WTC11 (cell line): Measurements from ENCODE around the gene WDR7. TPM values are rescaled to one million over a fixed set of nuclear protein-coding genes. Genes with fewer than 3 reads are reported as not detected.

Experiments
- ATAC-seq: fragments of 200-7000 bp; cut with Tn5 transposase; 2 replicates; pipeline ENCODE4 v1.10.0; 2021; ENCODE audit warnings: mild to moderate bottlenecking, moderate library complexity
- CTCF ChIA-PET: fragments of 300-600 bp; sonication (Branson Sonifier 250); formaldehyde crosslinking; loops from one replicate; lab custom pipeline; 2021; ENCODE audit warnings: antibody characterized with exemption; lab: Charles Lee
- POLR2A ChIA-PET: fragments of 350-600 bp; sonication (Branson Sonifier 250); formaldehyde crosslinking; loops from one replicate; lab custom pipeline; 2021; ENCODE audit warnings: antibody characterized with exemption; lab: Charles Lee
- DNase-seq: peaks from one replicate; pipeline ENCODE4 v3.0.0; 2021; ENCODE audit warnings: low spot score
- H3K27ac Mint-ChIP-seq: 2 replicates; pipeline ENCODE4 v1.8.0; 2021; ENCODE audit warnings: mixed read lengths
- H3K27me3 Mint-ChIP-seq: 2 replicates; pipeline ENCODE4 v1.8.0; 2021; ENCODE audit warnings: low read depth, mild to moderate bottlenecking, moderate library complexity, mixed read lengths
- H3K36me3 Mint-ChIP-seq: 2 replicates; pipeline ENCODE4 v1.8.0; 2021; ENCODE audit warnings: mixed read lengths
- H3K4me1 Mint-ChIP-seq: 2 replicates; pipeline ENCODE4 v1.8.0; 2022; ENCODE audit warnings: mixed read lengths
- H3K4me3 Mint-ChIP-seq: 2 replicates; pipeline ENCODE4 v1.8.0; 2021; ENCODE audit warnings: mild to moderate bottlenecking, moderate library complexity, mixed read lengths
- H3K9me3 Mint-ChIP-seq: 2 replicates; pipeline ENCODE4 v1.8.0; 2021; ENCODE audit warnings: mixed read lengths
- ETV6 ChIP-seq: sonication (generic); formaldehyde crosslinking; IDR thresholded peaks from 2 replicates; pipeline ENCODE4 v1.8.1; 2022; ENCODE audit warnings: mild to moderate bottlenecking, missing genetic modification reagents
- FOXJ3 ChIP-seq: sonication (generic); formaldehyde crosslinking; IDR thresholded peaks from 2 replicates; pipeline ENCODE4 v1.9.0; 2021; ENCODE audit warnings: missing genetic modification reagents, mild to moderate bottlenecking, borderline replicate concordance
- GTF2I ChIP-seq: fragments of 250-450 bp; sonication (Bioruptor Pico); conservative IDR thresholded peaks from 2 replicates; pipeline ENCODE4 v1.4.0; 2021; ENCODE audit warnings: mild to moderate bottlenecking
- JAZF1 ChIP-seq: fragments of 250-450 bp; sonication (Bioruptor Pico); IDR thresholded peaks from 2 replicates; pipeline ENCODE4 v1.9.0; 2021; ENCODE audit warnings: moderate library complexity, mild to moderate bottlenecking, inconsistent platforms
- MXD4 ChIP-seq: fragments of 250-450 bp; sonication (Bioruptor Pico); IDR thresholded peaks from 2 replicates; pipeline ENCODE4 v1.8.0; 2021; ENCODE audit warnings: mild to moderate bottlenecking, moderate library complexity, borderline replicate concordance
- MYBL2 ChIP-seq: sonication (generic); formaldehyde crosslinking; IDR thresholded peaks from 2 replicates; pipeline ENCODE4 v1.8.1; 2023; ENCODE audit warnings: mild to moderate bottlenecking, moderate library complexity, missing genetic modification reagents
- NFATC4 ChIP-seq: fragments of 250-450 bp; sonication (Bioruptor Pico); IDR thresholded peaks from 2 replicates; pipeline ENCODE4 v1.9.0; 2021; ENCODE audit warnings: mild to moderate bottlenecking
- NFE2L1 ChIP-seq: sonication (generic); formaldehyde crosslinking; IDR thresholded peaks from 2 replicates; pipeline ENCODE4 v1.8.1; 2023; ENCODE audit warnings: missing genetic modification reagents
- OVOL2 ChIP-seq: fragments of 250-450 bp; sonication (Bioruptor Pico); IDR thresholded peaks from 2 replicates; pipeline ENCODE4 v1.9.0; 2021; ENCODE audit warnings: mild to moderate bottlenecking, borderline replicate concordance
- SMAD3 ChIP-seq: sonication (generic); formaldehyde crosslinking; IDR thresholded peaks from 2 replicates; pipeline ENCODE4 v1.8.0; 2022; ENCODE audit warnings: missing genetic modification reagents, mild to moderate bottlenecking, borderline replicate concordance
- TP53 ChIP-seq: sonication (generic); formaldehyde crosslinking; IDR thresholded peaks from 2 replicates; pipeline ENCODE4 v1.8.1; 2023; ENCODE audit warnings: mild to moderate bottlenecking, missing genetic modification reagents
- ZNF121 ChIP-seq: sonication (generic); formaldehyde crosslinking; IDR thresholded peaks from 2 replicates; pipeline ENCODE4 v1.8.0; 2023; ENCODE audit warnings: missing genetic modification reagents
- ZNF317 ChIP-seq: sonication (generic); formaldehyde crosslinking; IDR thresholded peaks from 2 replicates; pipeline ENCODE4 v1.8.1; 2023; ENCODE audit warnings: low read depth, mild to moderate bottlenecking, moderate library complexity, missing genetic modification reagents, borderline replicate concordance
- ZNF396 ChIP-seq: fragments of 250-450 bp; sonication (Bioruptor Pico); IDR thresholded peaks from 2 replicates; pipeline ENCODE4 v1.8.0; 2021; ENCODE audit warnings: mild to moderate bottlenecking, moderate library complexity, borderline replicate concordance
- ZNF416 ChIP-seq: fragments of 250-450 bp; sonication (Bioruptor Pico); IDR thresholded peaks from 2 replicates; pipeline ENCODE4 v1.9.0; 2021; ENCODE audit warnings: mild to moderate bottlenecking, inconsistent platforms
- ZNF671 ChIP-seq: fragments of 250-450 bp; sonication (Bioruptor Pico); IDR thresholded peaks from 2 replicates; pipeline ENCODE4 v1.8.0; 2021; ENCODE audit warnings: mild to moderate bottlenecking
- total RNA-seq: library from RNA; stranded (reverse); gene quantifications from 3 replicates; pipeline ENCODE4 v1.2.3, GENCODE V29; 2021
- TF ChIP-seq, protein P1 (sequence below): fragments of 250-450 bp; sonication (Bioruptor Pico); IDR thresholded peaks from 2 replicates; pipeline ENCODE4 v1.8.0; 2021; ENCODE audit warnings: mild to moderate bottlenecking
- TF ChIP-seq, protein P2 (sequence below): fragments of 250-450 bp; sonication (Bioruptor Pico); IDR thresholded peaks from 2 replicates; pipeline ENCODE4 v2.1.2; 2022; ENCODE audit warnings: mild to moderate bottlenecking, moderate library complexity
- TF ChIP-seq, protein P3 (sequence below): sonication (generic); formaldehyde crosslinking; IDR thresholded peaks from 2 replicates; pipeline ENCODE4 v1.8.1; 2022; ENCODE audit warnings: low read depth, mild to moderate bottlenecking, moderate library complexity, missing genetic modification reagents, borderline replicate concordance
- TF ChIP-seq, protein P4 (sequence below): sonication (generic); formaldehyde crosslinking; IDR thresholded peaks from 2 replicates; pipeline ENCODE4 v1.8.0; 2022; ENCODE audit warnings: missing genetic modification reagents
- TF ChIP-seq, protein P5 (sequence below): fragments of 250-450 bp; sonication (Bioruptor Pico); IDR thresholded peaks from 2 replicates; pipeline ENCODE4 v1.9.0; 2021; ENCODE audit warnings: moderate library complexity, mild to moderate bottlenecking, inconsistent platforms, borderline replicate concordance

Gene WDR7
- total RNA-seq, 1 experiment from 2014 or later = 12.2 TPM

DNA sequence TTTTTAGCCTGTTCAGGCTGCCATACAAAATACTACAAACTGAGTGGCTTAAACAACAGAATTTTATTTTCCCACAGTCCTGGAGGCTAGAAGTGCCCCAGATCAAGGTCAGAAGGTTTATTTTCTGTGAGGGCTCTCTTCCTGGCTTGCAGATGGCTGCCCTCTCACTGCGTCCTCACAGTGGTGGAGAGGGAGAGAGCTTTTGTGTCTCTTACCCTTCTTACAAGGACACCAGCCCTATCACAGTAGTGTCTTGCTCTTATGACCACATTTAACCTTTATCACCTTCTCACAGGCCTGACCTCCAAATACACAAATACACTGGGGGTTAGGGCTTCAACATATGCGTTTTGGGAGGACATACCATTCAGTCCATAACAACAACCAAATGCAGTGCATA, 11.7 kb downstream of the WDR7 start:
- H3K4me1 Mint-ChIP-seq = peaks cover 8% of the 10 kb centered on the region
- TF ChIP-seq, protein P1, sequence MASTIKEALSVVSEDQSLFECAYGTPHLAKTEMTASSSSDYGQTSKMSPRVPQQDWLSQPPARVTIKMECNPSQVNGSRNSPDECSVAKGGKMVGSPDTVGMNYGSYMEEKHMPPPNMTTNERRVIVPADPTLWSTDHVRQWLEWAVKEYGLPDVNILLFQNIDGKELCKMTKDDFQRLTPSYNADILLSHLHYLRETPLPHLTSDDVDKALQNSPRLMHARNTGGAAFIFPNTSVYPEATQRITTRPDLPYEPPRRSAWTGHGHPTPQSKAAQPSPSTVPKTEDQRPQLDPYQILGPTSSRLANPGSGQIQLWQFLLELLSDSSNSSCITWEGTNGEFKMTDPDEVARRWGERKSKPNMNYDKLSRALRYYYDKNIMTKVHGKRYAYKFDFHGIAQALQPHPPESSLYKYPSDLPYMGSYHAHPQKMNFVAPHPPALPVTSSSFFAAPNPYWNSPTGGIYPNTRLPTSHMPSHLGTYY (CRISPR knock-in tag) = no peak
- no peak for TF ChIP-seq ETV6 (CRISPR knock-in tag)
- TF ChIP-seq GTF2I (CRISPR knock-in tag) = no peak
- H3K27me3 Mint-ChIP-seq = no peaks in the 10 kb centered on the region
- ATAC-seq (no peak), DNase-seq (no peak)
- POLR2A ChIA-PET = no interaction called here
- CTCF ChIA-PET = interaction anchor here (0.5 kb wide), 1 partner anchor 1471 kb away, joined by 3 read pairs; no protein-coding TSS in a partner anchor
- no peak overlapping the region for H3K4me3 Mint-ChIP-seq
- H3K27ac Mint-ChIP-seq = no peak overlapping the region
- H3K36me3 Mint-ChIP-seq = no peaks in the 10 kb centered on the region
- no peaks in the 10 kb centered on the region for H3K9me3 Mint-ChIP-seq

DNA sequence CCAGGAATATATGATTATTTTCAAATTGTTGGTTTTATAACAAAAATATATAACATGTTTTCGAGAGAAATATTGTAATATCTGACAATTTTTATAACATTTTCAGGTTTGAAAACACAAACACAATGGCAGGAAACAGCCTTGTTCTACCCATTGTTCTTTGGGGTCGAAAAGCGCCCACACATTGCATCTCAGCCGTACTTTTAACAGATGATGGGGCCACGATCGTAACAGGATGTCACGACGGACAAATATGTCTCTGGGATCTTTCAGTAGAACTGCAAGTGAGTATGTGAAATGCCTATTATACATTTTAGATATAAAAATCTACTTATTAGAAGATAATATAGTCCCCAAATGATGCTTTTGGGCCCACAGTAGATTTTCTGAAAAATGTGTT, 21.2 kb downstream of the WDR7 start:
- POLR2A ChIA-PET = no interaction called here

DNA sequence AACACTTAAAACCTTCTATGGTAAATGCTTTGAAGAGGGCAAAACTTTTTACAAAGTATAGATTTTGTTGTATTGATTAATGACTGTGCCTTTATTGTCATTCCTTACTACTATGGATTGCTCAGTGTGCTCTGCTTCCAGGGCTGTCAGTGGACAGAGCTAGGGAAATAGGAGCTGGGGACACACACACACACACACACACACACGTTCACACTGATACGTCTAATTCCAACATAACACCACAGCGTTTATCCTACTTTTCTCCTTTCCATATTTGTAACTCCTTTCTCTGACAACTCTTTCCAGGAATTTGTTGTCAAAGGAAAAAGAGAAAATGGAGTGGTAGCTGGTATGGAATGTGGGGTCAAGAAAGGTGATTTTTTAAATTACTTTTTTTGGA, 21.8 kb downstream of the WDR7 start:
- no peaks in the 10 kb centered on the region for H3K27me3 Mint-ChIP-seq
- TF ChIP-seq, protein P1 (CRISPR knock-in tag) = no peak
- TF ChIP-seq NFE2L1 = no peak
- TF ChIP-seq ZNF396 (CRISPR knock-in tag) = no peak
- no peak for TF ChIP-seq MXD4 (CRISPR knock-in tag)
- no peak for TF ChIP-seq ZNF121 (CRISPR knock-in tag)
- no peak for TF ChIP-seq MYBL2 (CRISPR knock-in tag)
- TF ChIP-seq NFATC4 (CRISPR knock-in tag) = no peak
- no peak for TF ChIP-seq ZNF317 (CRISPR knock-in tag)
- no peaks in the 10 kb centered on the region for H3K36me3 Mint-ChIP-seq
- ATAC-seq (no peak), DNase-seq (no peak)
- H3K27ac Mint-ChIP-seq = no peak overlapping the region
- H3K4me3 Mint-ChIP-seq = no peak overlapping the region
- ChIA-PET CTCF (no interaction called here), POLR2A (no interaction called here)
- 0 out of 2 replicates have a peak, but pooled peaks cover 5% of the 10 kb centered on the region for H3K4me1 Mint-ChIP-seq
- no peaks in the 10 kb centered on the region for H3K9me3 Mint-ChIP-seq

More for the DNA sequence above, 21.2 kb downstream of the WDR7 start:
- Mint-ChIP-seq H3K4me3 (no peak overlapping the region), H3K27ac (no peak overlapping the region), H3K27me3 (no peaks in the 10 kb centered on the region), H3K9me3 (no peaks in the 10 kb centered on the region), H3K36me3 (no peaks in the 10 kb centered on the region), H3K4me1 (0 out of 2 replicates have a peak, but pooled peaks cover 5% of the 10 kb centered on the region)
- ATAC-seq (no peak), DNase-seq (no peak)
- TF ChIP-seq SMAD3 (CRISPR knock-in tag) (no peak), TP53 (no peak), FOXJ3 (CRISPR knock-in tag) (no peak), ZNF396 (CRISPR knock-in tag) (no peak), ZNF416 (CRISPR knock-in tag) (no peak), JAZF1 (no peak), ZNF671 (CRISPR knock-in tag) (no peak), OVOL2 (CRISPR knock-in tag) (no peak)
- TF ChIP-seq, protein P2, sequence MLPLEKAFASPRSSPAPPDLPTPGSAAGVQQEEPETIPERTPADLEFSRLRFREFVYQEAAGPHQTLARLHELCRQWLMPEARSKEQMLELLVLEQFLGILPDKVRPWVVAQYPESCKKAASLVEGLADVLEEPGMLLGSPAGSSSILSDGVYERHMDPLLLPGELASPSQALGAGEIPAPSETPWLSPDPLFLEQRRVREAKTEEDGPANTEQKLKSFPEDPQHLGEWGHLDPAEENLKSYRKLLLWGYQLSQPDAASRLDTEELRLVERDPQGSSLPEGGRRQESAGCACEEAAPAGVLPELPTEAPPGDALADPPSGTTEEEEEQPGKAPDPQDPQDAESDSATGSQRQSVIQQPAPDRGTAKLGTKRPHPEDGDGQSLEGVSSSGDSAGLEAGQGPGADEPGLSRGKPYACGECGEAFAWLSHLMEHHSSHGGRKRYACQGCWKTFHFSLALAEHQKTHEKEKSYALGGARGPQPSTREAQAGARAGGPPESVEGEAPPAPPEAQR (CRISPR knock-in tag) = no peak
- TF ChIP-seq, protein P3, sequence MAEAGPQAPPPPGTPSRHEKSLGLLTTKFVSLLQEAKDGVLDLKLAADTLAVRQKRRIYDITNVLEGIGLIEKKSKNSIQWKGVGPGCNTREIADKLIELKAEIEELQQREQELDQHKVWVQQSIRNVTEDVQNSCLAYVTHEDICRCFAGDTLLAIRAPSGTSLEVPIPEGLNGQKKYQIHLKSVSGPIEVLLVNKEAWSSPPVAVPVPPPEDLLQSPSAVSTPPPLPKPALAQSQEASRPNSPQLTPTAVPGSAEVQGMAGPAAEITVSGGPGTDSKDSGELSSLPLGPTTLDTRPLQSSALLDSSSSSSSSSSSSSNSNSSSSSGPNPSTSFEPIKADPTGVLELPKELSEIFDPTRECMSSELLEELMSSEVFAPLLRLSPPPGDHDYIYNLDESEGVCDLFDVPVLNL (CRISPR knock-in tag) = no peak
- TF ChIP-seq, protein P4, sequence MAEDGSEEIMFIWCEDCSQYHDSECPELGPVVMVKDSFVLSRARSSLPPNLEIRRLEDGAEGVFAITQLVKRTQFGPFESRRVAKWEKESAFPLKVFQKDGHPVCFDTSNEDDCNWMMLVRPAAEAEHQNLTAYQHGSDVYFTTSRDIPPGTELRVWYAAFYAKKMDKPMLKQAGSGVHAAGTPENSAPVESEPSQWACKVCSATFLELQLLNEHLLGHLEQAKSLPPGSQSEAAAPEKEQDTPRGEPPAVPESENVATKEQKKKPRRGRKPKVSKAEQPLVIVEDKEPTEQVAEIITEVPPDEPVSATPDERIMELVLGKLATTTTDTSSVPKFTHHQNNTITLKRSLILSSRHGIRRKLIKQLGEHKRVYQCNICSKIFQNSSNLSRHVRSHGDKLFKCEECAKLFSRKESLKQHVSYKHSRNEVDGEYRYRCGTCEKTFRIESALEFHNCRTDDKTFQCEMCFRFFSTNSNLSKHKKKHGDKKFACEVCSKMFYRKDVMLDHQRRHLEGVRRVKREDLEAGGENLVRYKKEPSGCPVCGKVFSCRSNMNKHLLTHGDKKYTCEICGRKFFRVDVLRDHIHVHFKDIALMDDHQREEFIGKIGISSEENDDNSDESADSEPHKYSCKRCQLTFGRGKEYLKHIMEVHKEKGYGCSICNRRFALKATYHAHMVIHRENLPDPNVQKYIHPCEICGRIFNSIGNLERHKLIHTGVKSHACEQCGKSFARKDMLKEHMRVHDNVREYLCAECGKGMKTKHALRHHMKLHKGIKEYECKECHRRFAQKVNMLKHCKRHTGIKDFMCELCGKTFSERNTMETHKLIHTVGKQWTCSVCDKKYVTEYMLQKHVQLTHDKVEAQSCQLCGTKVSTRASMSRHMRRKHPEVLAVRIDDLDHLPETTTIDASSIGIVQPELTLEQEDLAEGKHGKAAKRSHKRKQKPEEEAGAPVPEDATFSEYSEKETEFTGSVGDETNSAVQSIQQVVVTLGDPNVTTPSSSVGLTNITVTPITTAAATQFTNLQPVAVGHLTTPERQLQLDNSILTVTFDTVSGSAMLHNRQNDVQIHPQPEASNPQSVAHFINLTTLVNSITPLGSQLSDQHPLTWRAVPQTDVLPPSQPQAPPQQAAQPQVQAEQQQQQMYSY (CRISPR knock-in tag) = no peak
- TF ChIP-seq, protein P5, sequence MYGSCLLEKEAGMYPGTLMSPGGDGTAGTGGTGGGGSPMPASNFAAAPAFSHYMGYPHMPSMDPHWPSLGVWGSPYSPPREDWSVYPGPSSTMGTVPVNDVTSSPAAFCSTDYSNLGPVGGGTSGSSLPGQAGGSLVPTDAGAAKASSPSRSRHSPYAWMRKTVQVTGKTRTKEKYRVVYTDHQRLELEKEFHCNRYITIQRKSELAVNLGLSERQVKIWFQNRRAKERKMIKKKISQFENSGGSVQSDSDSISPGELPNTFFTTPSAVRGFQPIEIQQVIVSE = no peak
- CTCF ChIA-PET = no interaction called here
